Loucy (cell line): ENCODE results near the gene PAM.

Source experiments
- H2AFZ ChIP-seq: fragments of 200-600 bp; sonication (generic); 2 replicates; pipeline ENCODE4 v1.6.0; 2016; ENCODE audit warnings: antibody characterized with exemption, mild to moderate bottlenecking, low read length, moderate library complexity
- H3F3A ChIP-seq: fragments of 200-600 bp; 2 replicates; pipeline ENCODE4 v1.6.0; 2016; ENCODE audit warnings: antibody characterized with exemption, low read depth, mild to moderate bottlenecking
- H3K27me3 ChIP-seq: fragments of 200-600 bp; sonication (generic); 2 replicates; pipeline ENCODE4 v1.6.1; 2014; ENCODE audit warnings: low read length, mild to moderate bottlenecking; ENCODE audit not compliant: insufficient read depth, poor library complexity, severe bottlenecking
- H3K36me3 ChIP-seq: fragments of 200-600 bp; sonication (generic); 2 replicates; pipeline ENCODE4 v1.6.1; 2016; ENCODE audit warnings: low read length; ENCODE audit not compliant: insufficient read depth
- H3K4me1 ChIP-seq: fragments of 200-600 bp; sonication (generic); 2 replicates; pipeline ENCODE4 v1.5.1; 2014; ENCODE audit warnings: low read length, mild to moderate bottlenecking; ENCODE audit not compliant: insufficient read depth, poor library complexity, severe bottlenecking
- H3K4me2 ChIP-seq: fragments of 200-600 bp; sonication (generic); 2 replicates; pipeline ENCODE4 v1.6.0; 2014; ENCODE audit warnings: antibody characterized with exemption, low read length, low read depth, mild to moderate bottlenecking; ENCODE audit not compliant: poor library complexity, severe bottlenecking
- H3K4me3 ChIP-seq: fragments of 200-600 bp; sonication (generic); 2 replicates; pipeline ENCODE4 v1.5.1; 2014; ENCODE audit warnings: low read length, mild to moderate bottlenecking, mixed read lengths; ENCODE audit not compliant: poor library complexity, severe bottlenecking
- H3K79me2 ChIP-seq: fragments of 200-600 bp; sonication (generic); 2 replicates; pipeline ENCODE4 v1.6.1; 2014; ENCODE audit warnings: low read length; ENCODE audit not compliant: insufficient read depth
- H3K9ac ChIP-seq: fragments of 200-600 bp; sonication (generic); 2 replicates; pipeline ENCODE4 v1.6.0; 2014; ENCODE audit warnings: mild to moderate bottlenecking, low read depth, low read length, moderate library complexity; ENCODE audit not compliant: poor library complexity, severe bottlenecking
- H3K9me2 ChIP-seq: fragments of 200-600 bp; sonication (generic); replicated peaks from 2 replicates; pipeline ENCODE4 v1.6.1; 2016; ENCODE audit warnings: low read depth, low read length, mixed read lengths
- H3K9me3 ChIP-seq: fragments of 200-600 bp; sonication (generic); 2 replicates; pipeline ENCODE4 v1.6.1; 2014; ENCODE audit warnings: mild to moderate bottlenecking, antibody characterized with exemption, low read length, low read depth; ENCODE audit not compliant: insufficient read depth
- H4K20me1 ChIP-seq: fragments of 200-600 bp; sonication (generic); 2 replicates; pipeline ENCODE4 v1.6.0; 2014; ENCODE audit warnings: antibody characterized with exemption, low read length, mild to moderate bottlenecking; ENCODE audit not compliant: insufficient read depth, poor library complexity, severe bottlenecking
- EZH2phosphoT487 ChIP-seq: fragments of 200-600 bp; IDR thresholded peaks from 2 replicates; pipeline ENCODE4 v1.6.1; 2018; ENCODE audit warnings: antibody characterized with exemption, mild to moderate bottlenecking, moderate library complexity, borderline replicate concordance
- TF ChIP-seq, protein P1 (sequence below): fragments of 200-600 bp; sonication (generic); conservative IDR thresholded peaks from 2 replicates; pipeline ENCODE4 v1.5.1; 2014; ENCODE audit warnings: mild to moderate bottlenecking, antibody characterized with exemption, low read length

The PAM gene

DNA sequence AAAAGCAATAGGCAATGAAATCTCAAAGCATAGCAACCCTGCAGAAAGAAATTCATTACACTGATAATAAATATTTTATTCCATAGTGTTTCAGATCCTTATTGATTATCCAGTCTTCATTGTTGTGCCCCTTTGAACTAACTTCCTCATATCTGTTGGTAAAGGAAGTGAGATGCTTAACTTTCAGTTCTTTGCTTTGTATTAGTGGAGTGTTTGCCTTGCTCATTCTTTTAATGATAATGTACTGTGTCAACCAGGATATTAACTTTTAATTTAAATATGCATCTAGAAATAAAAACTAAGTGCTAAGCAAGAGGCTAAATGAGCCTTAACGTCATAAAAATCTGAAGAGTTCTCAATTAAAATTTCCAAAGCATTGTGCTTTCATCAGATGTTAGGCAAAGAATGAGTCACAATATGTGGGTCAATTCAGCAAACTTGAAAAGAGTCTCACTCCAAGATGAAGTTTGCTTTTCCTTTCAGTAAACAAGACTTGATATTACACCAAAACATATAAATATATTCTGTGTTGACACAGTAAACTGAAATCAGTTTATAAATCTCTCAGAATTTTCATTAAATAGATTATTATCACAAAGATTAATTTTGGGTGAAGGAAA, 258.9 kb downstream of the PAM start:
- Histone ChIP-seq H3K4me3 (no peak overlapping the region), H3K9me2 (no peaks in the 10 kb centered on the region), H4K20me1 (no peaks in the 10 kb centered on the region), H3K27me3 (no peaks in the 10 kb centered on the region), H3K9ac (no peak overlapping the region), H3F3A (no peaks in the 10 kb centered on the region), H3K9me3 (peaks cover 5% of the 10 kb centered on the region; the same call in 1 of the 2 replicates), H3K4me2 (no peak overlapping the region), H2AFZ (no peak overlapping the region), H3K79me2 (no peaks in the 10 kb centered on the region), H3K36me3 (no peaks in the 10 kb centered on the region), H3K4me1 (peaks cover 18% of the 10 kb centered on the region)
- TF ChIP-seq EZH2phosphoT487 = no peak
- TF ChIP-seq, protein P1, sequence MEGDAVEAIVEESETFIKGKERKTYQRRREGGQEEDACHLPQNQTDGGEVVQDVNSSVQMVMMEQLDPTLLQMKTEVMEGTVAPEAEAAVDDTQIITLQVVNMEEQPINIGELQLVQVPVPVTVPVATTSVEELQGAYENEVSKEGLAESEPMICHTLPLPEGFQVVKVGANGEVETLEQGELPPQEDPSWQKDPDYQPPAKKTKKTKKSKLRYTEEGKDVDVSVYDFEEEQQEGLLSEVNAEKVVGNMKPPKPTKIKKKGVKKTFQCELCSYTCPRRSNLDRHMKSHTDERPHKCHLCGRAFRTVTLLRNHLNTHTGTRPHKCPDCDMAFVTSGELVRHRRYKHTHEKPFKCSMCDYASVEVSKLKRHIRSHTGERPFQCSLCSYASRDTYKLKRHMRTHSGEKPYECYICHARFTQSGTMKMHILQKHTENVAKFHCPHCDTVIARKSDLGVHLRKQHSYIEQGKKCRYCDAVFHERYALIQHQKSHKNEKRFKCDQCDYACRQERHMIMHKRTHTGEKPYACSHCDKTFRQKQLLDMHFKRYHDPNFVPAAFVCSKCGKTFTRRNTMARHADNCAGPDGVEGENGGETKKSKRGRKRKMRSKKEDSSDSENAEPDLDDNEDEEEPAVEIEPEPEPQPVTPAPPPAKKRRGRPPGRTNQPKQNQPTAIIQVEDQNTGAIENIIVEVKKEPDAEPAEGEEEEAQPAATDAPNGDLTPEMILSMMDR = no peak

DNA sequence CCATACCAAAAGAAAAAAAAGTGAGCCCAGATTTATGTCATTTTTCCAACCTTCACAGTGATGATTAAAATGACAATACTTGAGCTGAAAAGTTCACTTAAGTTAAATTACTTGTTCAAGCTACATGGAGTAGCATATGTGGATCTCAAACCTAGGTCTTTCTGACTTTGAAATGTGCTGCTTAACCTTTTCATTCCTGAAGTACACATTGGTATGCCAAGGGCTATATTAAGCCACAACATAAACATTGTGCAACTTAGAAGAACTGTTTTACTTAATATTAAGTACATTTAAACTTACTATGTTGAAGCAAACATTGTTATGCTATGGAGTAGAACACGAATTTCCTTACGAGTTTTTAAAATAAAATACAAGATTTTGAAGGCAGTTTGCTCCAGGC, 259.9 kb downstream of the PAM start:
- TF ChIP-seq, protein P1 = no peak
- no peak for TF ChIP-seq EZH2phosphoT487

GRCh38 chr5:103016167-103016566, 261.1 kb downstream of the PAM start:
- Histone ChIP-seq H3K4me1 (peaks cover 21% of the 10 kb centered on the region), H4K20me1 (no peaks in the 10 kb centered on the region), H3K9ac (no peak overlapping the region), H3K9me3 (peaks cover 5% of the 10 kb centered on the region; the same call in 1 of the 2 replicates), H3F3A (no peaks in the 10 kb centered on the region), H3K27me3 (no peaks in the 10 kb centered on the region), H3K4me2 (peak overlapping the region; percentile 32), H3K4me3 (no peak overlapping the region), H3K36me3 (no peaks in the 10 kb centered on the region), H2AFZ (no peak overlapping the region), H3K79me2 (no peaks in the 10 kb centered on the region), H3K9me2 (no peaks in the 10 kb centered on the region)
- TF ChIP-seq, protein P1 = no peak
- TF ChIP-seq EZH2phosphoT487 = no peak

More for the DNA sequence above, 259.9 kb downstream of the PAM start:
- Histone ChIP-seq H4K20me1 (no peaks in the 10 kb centered on the region), H3K9ac (no peak overlapping the region), H3K36me3 (no peaks in the 10 kb centered on the region), H2AFZ (no peak overlapping the region), H3K4me3 (no peak overlapping the region), H3K9me3 (peaks cover 5% of the 10 kb centered on the region; the same call in 1 of the 2 replicates), H3K4me1 (peaks cover 18% of the 10 kb centered on the region), H3K27me3 (no peaks in the 10 kb centered on the region), H3F3A (no peaks in the 10 kb centered on the region), H3K9me2 (no peaks in the 10 kb centered on the region), H3K4me2 (peak overlapping the region; percentile 16), H3K79me2 (no peaks in the 10 kb centered on the region)
